SK-N-SH treated with all-trans-retinoic acid at 6 μM for 48 hours (cell line): ENCODE data around the gene DDX46.
"Not testable (repeated sequence)": the region's sequence is repeated elsewhere in the genome, so short reads cannot be mapped to it uniquely, and the experiment has no call there.

Experiments used
- ATAC-seq: fragments of 200-7000 bp; cut with Tn5 transposase; 3 replicates; pipeline ENCODE4 v1.9.1; 2020; ENCODE audit warnings: mild to moderate bottlenecking, moderate library complexity
- ARNTL ChIP-seq: fragments of 450-650 bp; formaldehyde crosslinking; IDR thresholded peaks from 2 replicates; pipeline ENCODE4 v1.5.0; 2020; ENCODE audit warnings: low read depth, mild to moderate bottlenecking, moderate library complexity, borderline replicate concordance
- CREB5 ChIP-seq: fragments of 250-450 bp; sonication (Bioruptor Pico); IDR thresholded peaks from 2 replicates; pipeline ENCODE4 v1.5.1; 2020; ENCODE audit warnings: low read depth, mild to moderate bottlenecking, moderate library complexity
- CSDC2 ChIP-seq: fragments of 250-450 bp; sonication (Bioruptor Pico); IDR thresholded peaks from 2 replicates; pipeline ENCODE4 v1.5.0; 2020; ENCODE audit warnings: mild to moderate bottlenecking, moderate library complexity
- GLIS3 ChIP-seq: fragments of 250-450 bp; sonication (Bioruptor Pico); IDR thresholded peaks from 2 replicates; pipeline ENCODE4 v1.5.0; 2020; ENCODE audit warnings: mild to moderate bottlenecking, moderate library complexity
- ISL1 ChIP-seq: fragments of 250-450 bp; sonication (Bioruptor Pico); IDR thresholded peaks from 2 replicates; pipeline ENCODE4 v2.1.2; 2022; ENCODE audit warnings: mild to moderate bottlenecking, moderate library complexity
- PPARA ChIP-seq: fragments of 250-450 bp; sonication (Bioruptor Pico); IDR thresholded peaks from 2 replicates; pipeline ENCODE4 v1.5.0; 2020; ENCODE audit warnings: mild to moderate bottlenecking, borderline replicate concordance
- SNAI2 ChIP-seq: fragments of 250-450 bp; sonication (Bioruptor Pico); IDR thresholded peaks from 2 replicates; pipeline ENCODE4 v1.5.0; 2020; ENCODE audit warnings: mild to moderate bottlenecking, moderate library complexity
- TCF4 ChIP-seq: fragments of 250-450 bp; sonication (Bioruptor Pico); IDR thresholded peaks from 2 replicates; pipeline ENCODE4 v1.8.0; 2021; ENCODE audit warnings: mild to moderate bottlenecking, moderate library complexity, borderline replicate concordance
- TOX ChIP-seq: fragments of 250-450 bp; sonication (Bioruptor Pico); IDR thresholded peaks from 2 replicates; pipeline ENCODE4 v1.8.0; 2021; ENCODE audit warnings: mild to moderate bottlenecking, moderate library complexity, borderline replicate concordance
- ZC3H10 ChIP-seq: fragments of 250-450 bp; sonication (Bioruptor Pico); IDR thresholded peaks from 2 replicates; pipeline ENCODE4 v1.5.1; 2021; ENCODE audit warnings: mild to moderate bottlenecking, moderate library complexity
- ZFP3 ChIP-seq: fragments of 250-450 bp; sonication (Bioruptor Pico); IDR thresholded peaks from 2 replicates; pipeline ENCODE4 v1.5.0; 2020; ENCODE audit warnings: mild to moderate bottlenecking, moderate library complexity
- ZFP30 ChIP-seq: fragments of 450-650 bp; formaldehyde crosslinking; IDR thresholded peaks from 2 replicates; pipeline ENCODE4 v1.5.0; 2022; ENCODE audit warnings: mild to moderate bottlenecking, moderate library complexity
- ZNF565 ChIP-seq: fragments of 450-650 bp; formaldehyde crosslinking; conservative IDR thresholded peaks from 2 replicates; pipeline ENCODE4 v1.5.0; 2020; ENCODE audit warnings: low read depth, mild to moderate bottlenecking, moderate library complexity
- ZNF8 ChIP-seq: fragments of 450-650 bp; formaldehyde crosslinking; IDR thresholded peaks from 2 replicates; pipeline ENCODE4 v1.5.0; 2020; ENCODE audit warnings: mild to moderate bottlenecking, moderate library complexity
- TF ChIP-seq, protein P1 (sequence below): fragments of 250-450 bp; sonication (Bioruptor Pico); IDR thresholded peaks from 2 replicates; pipeline ENCODE4 v1.5.0; 2020; ENCODE audit warnings: mild to moderate bottlenecking, moderate library complexity
- TF ChIP-seq, protein P2 (sequence below): fragments of 250-450 bp; sonication (Bioruptor Pico); IDR thresholded peaks from 2 replicates; pipeline ENCODE4 v1.8.0; 2020; ENCODE audit warnings: mild to moderate bottlenecking, moderate library complexity, borderline replicate concordance

Gene DDX46, protein sequence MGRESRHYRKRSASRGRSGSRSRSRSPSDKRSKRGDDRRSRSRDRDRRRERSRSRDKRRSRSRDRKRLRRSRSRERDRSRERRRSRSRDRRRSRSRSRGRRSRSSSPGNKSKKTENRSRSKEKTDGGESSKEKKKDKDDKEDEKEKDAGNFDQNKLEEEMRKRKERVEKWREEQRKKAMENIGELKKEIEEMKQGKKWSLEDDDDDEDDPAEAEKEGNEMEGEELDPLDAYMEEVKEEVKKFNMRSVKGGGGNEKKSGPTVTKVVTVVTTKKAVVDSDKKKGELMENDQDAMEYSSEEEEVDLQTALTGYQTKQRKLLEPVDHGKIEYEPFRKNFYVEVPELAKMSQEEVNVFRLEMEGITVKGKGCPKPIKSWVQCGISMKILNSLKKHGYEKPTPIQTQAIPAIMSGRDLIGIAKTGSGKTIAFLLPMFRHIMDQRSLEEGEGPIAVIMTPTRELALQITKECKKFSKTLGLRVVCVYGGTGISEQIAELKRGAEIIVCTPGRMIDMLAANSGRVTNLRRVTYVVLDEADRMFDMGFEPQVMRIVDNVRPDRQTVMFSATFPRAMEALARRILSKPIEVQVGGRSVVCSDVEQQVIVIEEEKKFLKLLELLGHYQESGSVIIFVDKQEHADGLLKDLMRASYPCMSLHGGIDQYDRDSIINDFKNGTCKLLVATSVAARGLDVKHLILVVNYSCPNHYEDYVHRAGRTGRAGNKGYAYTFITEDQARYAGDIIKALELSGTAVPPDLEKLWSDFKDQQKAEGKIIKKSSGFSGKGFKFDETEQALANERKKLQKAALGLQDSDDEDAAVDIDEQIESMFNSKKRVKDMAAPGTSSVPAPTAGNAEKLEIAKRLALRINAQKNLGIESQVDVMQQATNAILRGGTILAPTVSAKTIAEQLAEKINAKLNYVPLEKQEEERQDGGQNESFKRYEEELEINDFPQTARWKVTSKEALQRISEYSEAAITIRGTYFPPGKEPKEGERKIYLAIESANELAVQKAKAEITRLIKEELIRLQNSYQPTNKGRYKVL

GRCh38 chr5:134758504-134759341, at the start of gene DDX46:
Gene DDX46, plus strand, starts transcription at chr5:134758779. Its CDS starts 160 bp downstream, at chr5:134758939.
- 0 out of 2 replicates have a peak, but pooled peaks have one; percentile 11 for TF ChIP-seq ZFP3 (CRISPR knock-in tag)
- TF ChIP-seq PPARA (CRISPR knock-in tag) = no peak
- TF ChIP-seq, protein P1, sequence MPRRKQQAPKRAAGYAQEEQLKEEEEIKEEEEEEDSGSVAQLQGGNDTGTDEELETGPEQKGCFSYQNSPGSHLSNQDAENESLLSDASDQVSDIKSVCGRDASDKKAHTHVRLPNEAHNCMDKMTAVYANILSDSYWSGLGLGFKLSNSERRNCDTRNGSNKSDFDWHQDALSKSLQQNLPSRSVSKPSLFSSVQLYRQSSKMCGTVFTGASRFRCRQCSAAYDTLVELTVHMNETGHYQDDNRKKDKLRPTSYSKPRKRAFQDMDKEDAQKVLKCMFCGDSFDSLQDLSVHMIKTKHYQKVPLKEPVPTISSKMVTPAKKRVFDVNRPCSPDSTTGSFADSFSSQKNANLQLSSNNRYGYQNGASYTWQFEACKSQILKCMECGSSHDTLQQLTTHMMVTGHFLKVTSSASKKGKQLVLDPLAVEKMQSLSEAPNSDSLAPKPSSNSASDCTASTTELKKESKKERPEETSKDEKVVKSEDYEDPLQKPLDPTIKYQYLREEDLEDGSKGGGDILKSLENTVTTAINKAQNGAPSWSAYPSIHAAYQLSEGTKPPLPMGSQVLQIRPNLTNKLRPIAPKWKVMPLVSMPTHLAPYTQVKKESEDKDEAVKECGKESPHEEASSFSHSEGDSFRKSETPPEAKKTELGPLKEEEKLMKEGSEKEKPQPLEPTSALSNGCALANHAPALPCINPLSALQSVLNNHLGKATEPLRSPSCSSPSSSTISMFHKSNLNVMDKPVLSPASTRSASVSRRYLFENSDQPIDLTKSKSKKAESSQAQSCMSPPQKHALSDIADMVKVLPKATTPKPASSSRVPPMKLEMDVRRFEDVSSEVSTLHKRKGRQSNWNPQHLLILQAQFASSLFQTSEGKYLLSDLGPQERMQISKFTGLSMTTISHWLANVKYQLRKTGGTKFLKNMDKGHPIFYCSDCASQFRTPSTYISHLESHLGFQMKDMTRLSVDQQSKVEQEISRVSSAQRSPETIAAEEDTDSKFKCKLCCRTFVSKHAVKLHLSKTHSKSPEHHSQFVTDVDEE (CRISPR knock-in tag) = peak; percentile 41
- no peak for TF ChIP-seq ZNF8 (CRISPR knock-in tag)
- TF ChIP-seq, all 23 proteins: peak for 2
- peak; percentile 99 for ATAC-seq

GRCh38 chr5:134714120-134714519, 44.5 kb upstream of the DDX46 start:
- TF ChIP-seq, protein P2, sequence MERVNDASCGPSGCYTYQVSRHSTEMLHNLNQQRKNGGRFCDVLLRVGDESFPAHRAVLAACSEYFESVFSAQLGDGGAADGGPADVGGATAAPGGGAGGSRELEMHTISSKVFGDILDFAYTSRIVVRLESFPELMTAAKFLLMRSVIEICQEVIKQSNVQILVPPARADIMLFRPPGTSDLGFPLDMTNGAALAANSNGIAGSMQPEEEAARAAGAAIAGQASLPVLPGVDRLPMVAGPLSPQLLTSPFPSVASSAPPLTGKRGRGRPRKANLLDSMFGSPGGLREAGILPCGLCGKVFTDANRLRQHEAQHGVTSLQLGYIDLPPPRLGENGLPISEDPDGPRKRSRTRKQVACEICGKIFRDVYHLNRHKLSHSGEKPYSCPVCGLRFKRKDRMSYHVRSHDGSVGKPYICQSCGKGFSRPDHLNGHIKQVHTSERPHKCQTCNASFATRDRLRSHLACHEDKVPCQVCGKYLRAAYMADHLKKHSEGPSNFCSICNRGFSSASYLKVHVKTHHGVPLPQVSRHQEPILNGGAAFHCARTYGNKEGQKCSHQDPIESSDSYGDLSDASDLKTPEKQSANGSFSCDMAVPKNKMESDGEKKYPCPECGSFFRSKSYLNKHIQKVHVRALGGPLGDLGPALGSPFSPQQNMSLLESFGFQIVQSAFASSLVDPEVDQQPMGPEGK (CRISPR knock-in tag) = no peak
- TF ChIP-seq ZNF565 (CRISPR knock-in tag) (no peak), GLIS3 (CRISPR knock-in tag) (no peak), ARNTL (CRISPR knock-in tag) (no peak), CSDC2 (CRISPR knock-in tag) (no peak), ISL1 (CRISPR knock-in tag) (no peak), SNAI2 (no peak)
- TF ChIP-seq, protein P1 (CRISPR knock-in tag) = no peak
- ATAC-seq = no peak

DNA sequence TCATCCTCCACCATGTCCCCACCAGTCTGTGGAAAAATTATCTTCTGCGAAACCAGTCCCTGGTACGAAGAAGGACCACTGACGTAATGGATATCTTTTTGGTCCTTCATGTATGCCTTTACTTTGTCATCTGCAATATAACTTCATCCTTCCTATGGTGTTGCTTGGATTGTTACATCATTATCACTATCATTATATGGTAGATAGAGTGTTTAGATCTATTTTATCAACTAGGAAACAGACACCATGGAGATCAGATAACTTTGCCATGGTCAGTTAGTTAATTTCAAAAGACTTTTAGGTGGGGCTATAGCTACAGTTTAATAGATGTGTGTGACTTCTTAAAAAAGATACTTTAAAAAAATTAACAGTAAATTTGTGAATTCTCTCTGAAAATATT, 44.0 kb upstream of the DDX46 start:
- TF ChIP-seq GLIS3 (CRISPR knock-in tag) = no peak
- TF ChIP-seq CREB5 (CRISPR knock-in tag) = no peak
- TF ChIP-seq ZC3H10 = no peak
- TF ChIP-seq, protein P1 (CRISPR knock-in tag) = no peak
- no peak for TF ChIP-seq ZFP30 (CRISPR knock-in tag)
- no peak for TF ChIP-seq SNAI2
- TF ChIP-seq TCF4 = no peak
- TF ChIP-seq TOX (CRISPR knock-in tag) = no peak
- ATAC-seq = no peak

- ATAC-seq = not testable (repeated sequence)
These were observed 43.1 kb upstream of the DDX46 start for GRCh38 chr5:134715466-134715865.
